GM12873 (cell line): ENCODE results near the gene GNAS-AS1.

Experiments
- TF ChIP-seq, protein P1 (sequence below): IDR thresholded peaks from 2 replicates; pipeline ENCODE4 v1.5.1; 2012; ENCODE audit warnings: low read depth, mild to moderate bottlenecking, moderate library complexity, low read length, control low read depth; ENCODE audit not compliant: insufficient read depth; ENCODE audit errors: missing control alignments

Gene GNAS-AS1

DNA sequence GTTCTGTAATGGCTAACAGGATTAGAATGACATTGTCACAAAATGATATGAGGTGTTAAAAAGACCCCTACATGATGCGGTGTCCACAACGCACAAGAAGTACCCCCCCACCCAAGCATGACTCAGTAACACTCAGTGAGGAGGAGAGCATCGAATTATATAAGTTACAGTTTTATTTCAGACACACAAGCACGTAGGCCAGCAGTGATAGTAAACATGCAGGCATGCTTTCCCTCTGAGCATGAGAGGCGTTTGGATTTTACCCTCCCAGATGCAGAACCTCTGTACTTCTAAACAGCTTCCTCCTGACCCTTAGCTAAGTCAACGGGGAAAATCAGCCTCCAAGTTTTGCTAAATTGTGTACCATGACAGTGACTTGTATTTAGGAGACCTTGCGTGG is 25.7 kb upstream of the GNAS-AS1 start:
- TF ChIP-seq, protein P1, sequence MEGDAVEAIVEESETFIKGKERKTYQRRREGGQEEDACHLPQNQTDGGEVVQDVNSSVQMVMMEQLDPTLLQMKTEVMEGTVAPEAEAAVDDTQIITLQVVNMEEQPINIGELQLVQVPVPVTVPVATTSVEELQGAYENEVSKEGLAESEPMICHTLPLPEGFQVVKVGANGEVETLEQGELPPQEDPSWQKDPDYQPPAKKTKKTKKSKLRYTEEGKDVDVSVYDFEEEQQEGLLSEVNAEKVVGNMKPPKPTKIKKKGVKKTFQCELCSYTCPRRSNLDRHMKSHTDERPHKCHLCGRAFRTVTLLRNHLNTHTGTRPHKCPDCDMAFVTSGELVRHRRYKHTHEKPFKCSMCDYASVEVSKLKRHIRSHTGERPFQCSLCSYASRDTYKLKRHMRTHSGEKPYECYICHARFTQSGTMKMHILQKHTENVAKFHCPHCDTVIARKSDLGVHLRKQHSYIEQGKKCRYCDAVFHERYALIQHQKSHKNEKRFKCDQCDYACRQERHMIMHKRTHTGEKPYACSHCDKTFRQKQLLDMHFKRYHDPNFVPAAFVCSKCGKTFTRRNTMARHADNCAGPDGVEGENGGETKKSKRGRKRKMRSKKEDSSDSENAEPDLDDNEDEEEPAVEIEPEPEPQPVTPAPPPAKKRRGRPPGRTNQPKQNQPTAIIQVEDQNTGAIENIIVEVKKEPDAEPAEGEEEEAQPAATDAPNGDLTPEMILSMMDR = no peak

- TF ChIP-seq, protein P1 = no peak
These were observed 24.9 kb upstream of the GNAS-AS1 start for GRCh38 chr20:58875541-58876134.

DNA sequence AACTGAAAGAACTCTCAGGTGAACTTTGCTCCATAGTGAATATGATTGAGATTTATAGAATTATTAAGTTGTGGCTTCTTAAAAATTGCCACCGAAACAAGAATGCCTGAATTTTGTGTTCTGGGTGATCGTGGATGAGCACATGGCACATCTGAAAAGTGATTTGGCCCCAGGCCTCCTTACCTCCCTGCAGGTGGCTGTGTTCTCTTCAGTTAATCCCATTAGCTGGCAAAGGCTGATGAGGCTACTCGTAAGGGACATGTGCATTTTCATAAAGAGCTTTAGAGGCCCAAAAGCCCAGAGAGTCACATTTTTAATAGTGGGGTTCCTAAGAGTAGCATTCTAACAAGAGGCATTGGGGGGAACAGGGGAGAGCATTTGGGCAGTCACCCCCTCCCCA is 24.4 kb upstream of the GNAS-AS1 start:
- TF ChIP-seq, protein P1 = no peak

DNA sequence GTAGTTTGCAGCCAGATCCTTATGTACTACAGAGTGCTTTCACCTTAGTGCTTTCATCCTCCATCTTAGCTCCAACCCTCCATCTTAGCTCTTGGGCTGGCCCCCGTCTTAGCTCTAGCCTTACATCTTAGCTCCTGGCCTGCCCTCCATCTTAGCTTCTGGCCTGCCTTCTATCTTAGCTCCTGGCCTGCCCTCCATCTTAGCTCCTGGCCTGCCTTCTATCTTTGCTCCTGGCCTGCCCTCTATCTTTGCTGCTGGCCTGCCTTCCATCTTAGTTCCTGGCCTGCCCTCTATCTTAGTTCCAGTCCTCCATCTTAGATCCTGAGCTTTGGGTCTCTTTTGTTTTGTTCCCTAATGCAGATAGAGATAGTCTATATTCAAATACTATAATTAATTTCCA is 23.8 kb upstream of the GNAS-AS1 start:
- TF ChIP-seq, protein P1 = no peak

DNA sequence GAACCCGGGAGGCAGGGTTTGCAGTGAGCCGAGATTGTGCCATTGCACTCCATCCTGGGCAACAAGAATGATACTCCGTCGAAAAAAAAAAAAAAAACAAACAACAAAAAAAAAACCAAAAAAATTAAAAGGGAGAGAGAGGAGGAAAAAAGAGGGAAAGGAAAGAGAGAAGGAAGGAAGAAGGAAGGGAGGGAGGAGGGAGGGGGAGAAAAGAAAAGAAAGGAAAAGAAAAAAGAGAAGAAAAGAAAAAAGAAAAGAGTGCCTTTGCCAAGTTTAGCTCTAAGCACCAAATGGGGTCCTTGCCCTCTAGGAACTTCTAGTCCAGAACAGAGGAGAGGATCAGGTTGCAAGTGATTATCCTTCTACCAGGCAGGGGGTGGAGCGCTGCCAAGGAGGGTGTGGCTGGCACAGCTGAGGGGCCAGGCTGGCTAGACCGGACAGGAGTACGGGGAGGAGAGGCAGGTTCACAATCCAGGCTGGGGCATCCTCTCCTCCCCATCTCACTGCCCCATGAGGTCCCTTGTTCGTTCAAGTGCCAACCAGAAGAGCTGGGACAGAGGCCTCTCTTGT is 20.9 kb upstream of the GNAS-AS1 start:
- TF ChIP-seq, protein P1 = no peak

DNA sequence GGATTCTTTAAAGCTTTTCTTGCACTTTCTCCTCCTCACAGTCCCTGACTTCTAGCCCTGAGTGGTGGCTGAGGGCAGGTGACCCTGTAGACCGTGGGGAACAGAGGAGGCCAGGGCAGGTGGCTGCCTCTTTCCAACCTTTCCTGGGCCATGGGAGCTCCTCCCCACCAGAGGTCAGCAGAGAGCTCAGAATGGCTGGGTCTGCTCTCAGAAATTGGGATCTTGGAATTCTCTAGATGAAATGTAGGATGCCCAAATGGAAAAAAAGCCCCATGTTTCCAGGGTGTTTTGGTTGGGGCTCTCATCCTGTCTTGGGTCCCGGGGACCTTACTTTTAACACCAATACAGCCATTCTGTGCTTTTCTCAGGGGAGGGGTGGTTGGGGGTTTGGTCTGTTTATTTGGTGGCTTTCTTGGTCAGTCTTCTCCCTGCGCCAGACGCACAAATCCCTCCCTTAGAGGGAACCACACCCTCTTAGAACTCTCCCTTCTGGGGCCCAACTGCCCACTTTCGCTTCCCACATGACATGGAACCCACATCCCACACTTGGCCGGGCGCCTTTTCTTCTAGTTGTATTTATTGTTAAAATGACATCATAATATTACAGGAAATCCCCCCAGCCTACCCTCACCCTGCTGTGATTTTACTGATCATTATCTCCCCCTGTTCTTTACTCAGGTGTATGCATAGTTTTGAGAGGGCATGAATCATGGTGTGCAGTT is 19.8 kb upstream of the GNAS-AS1 start:
- TF ChIP-seq, protein P1 = peak; percentile 92

DNA sequence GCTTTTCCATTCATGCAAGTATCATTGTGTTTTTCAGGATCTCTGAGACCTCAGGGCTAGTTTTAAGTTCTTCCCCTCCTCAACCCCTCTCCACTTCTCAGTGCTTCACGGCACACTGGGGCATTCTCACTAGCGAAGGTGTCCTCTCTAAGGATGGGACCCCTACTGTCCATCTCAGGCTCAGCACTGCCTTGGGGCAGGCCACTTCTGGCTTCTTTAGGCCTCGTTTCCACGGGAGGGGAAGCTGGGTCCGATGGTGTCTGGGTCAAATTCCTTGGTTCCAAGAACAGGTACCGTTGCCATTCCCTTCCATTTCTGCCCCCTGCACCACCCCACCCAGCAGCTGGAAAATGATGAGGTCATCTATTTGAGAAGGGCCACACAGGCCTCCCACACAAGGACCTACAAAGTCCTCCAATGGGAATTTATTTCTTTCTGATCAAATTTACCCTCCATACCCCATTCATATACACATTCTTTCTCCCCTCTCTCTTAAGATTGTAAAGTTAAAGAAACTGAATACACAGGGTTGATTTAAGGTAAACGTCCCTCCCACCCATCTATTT is 19.0 kb upstream of the GNAS-AS1 start:
- TF ChIP-seq, protein P1 = no peak
